HG02759 (cell line): ENCODE data around the gene ZBTB43.

Experiments used
- ATAC-seq: cut with Tn5 transposase; IDR thresholded peaks from one replicate; pipeline ENCODE4 v1.9.1; 2021; ENCODE audit warnings: mild to moderate bottlenecking, moderate library complexity; ENCODE audit not compliant: unreplicated experiment

ZBTB43 gene

GRCh38 chr9:126827227-126827626 is 22.4 kb downstream of the ZBTB43 start:
- no peak for ATAC-seq

- no peak for ATAC-seq
These were observed 24.2 kb downstream of the ZBTB43 start for GRCh38 chr9:126829035-126829434.

- ATAC-seq = no peak
These were observed 26.0 kb downstream of the ZBTB43 start for GRCh38 chr9:126830827-126831226.

GRCh38 chr9:126832440-126832839 is 27.6 kb downstream of the ZBTB43 start:
- no peak for ATAC-seq

- ATAC-seq = no peak
These were observed 28.2 kb downstream of the ZBTB43 start for GRCh38 chr9:126833020-126833419.

- ATAC-seq = no peak
These were observed 29.0 kb downstream of the ZBTB43 start for GRCh38 chr9:126833710-126834345.

GRCh38 chr9:126834672-126835071 is 29.8 kb downstream of the ZBTB43 start:
- no peak for ATAC-seq

GRCh38 chr9:126836216-126836615 is 31.4 kb downstream of the ZBTB43 start:
- ATAC-seq = no peak

- ATAC-seq = no peak
These were observed 33.4 kb downstream of the ZBTB43 start for GRCh38 chr9:126838055-126838811.

- peak; percentile 54 for ATAC-seq
These were observed 34.1 kb downstream of the ZBTB43 start for GRCh38 chr9:126838895-126839294.

- ATAC-seq = no peak
These were observed 34.5 kb downstream of the ZBTB43 start for GRCh38 chr9:126839301-126839700.

GRCh38 chr9:126842220-126842842 is 37.5 kb downstream of the ZBTB43 start:
- no peak for ATAC-seq

GRCh38 chr9:126842977-126843799 is 38.3 kb downstream of the ZBTB43 start:
- peak; percentile 49 for ATAC-seq

- ATAC-seq = no peak
These were observed 39.2 kb downstream of the ZBTB43 start for GRCh38 chr9:126844085-126844484.

GRCh38 chr9:126847051-126847450 is 42.2 kb downstream of the ZBTB43 start:
- ATAC-seq = no peak

- ATAC-seq = no peak
These were observed 44.9 kb downstream of the ZBTB43 start for GRCh38 chr9:126849591-126850225.

GRCh38 chr9:126851286-126851880 is 46.5 kb downstream of the ZBTB43 start:
- ATAC-seq = no peak

- no peak for ATAC-seq
These were observed 47.3 kb downstream of the ZBTB43 start for GRCh38 chr9:126852086-126852688.

- ATAC-seq = no peak
These were observed 48.8 kb downstream of the ZBTB43 start for GRCh38 chr9:126853667-126854066.

- no peak for ATAC-seq
These were observed 49.9 kb downstream of the ZBTB43 start for GRCh38 chr9:126854734-126855133.
